ENCODE data around the gene TTLL3.

The TTLL3 gene

GRCh38 chr3:9878700-9879099 is 68.6 kb downstream of the TTLL3 start:
- no peak for DNase-seq (ENCODE audit: low read depth)
- H3K4me3 ChIP-seq (ENCODE audit: control insufficient read depth, low read depth, low read length), result no peak overlapping the region
- no peak for TF ChIP-seq CTCF (IDR thresholded peaks at IDR 0.05; ENCODE audit: control insufficient read depth, insufficient read depth, low read depth, low read length, missing control alignments)

- no peak for DNase-seq (ENCODE audit: low read depth)
- no peak for TF ChIP-seq CTCF (IDR thresholded peaks at IDR 0.05; ENCODE audit: control insufficient read depth, insufficient read depth, low read depth, low read length, missing control alignments)
- no peak within 1 kb of the TSS for H3K4me3 ChIP-seq (ENCODE audit: control insufficient read depth, low read depth, low read length)
Observed at GRCh38 chr3:9879830-9880549, 69.9 kb downstream of the TTLL3 start, which contains the start of gene CIDEC. Gene CIDEC, minus strand, starts transcription at chr3:9880253. Its CDS starts 1,767 bp downstream, at chr3:9878486.

- H3K4me3 ChIP-seq (ENCODE audit: control insufficient read depth, low read depth, low read length), result no peak overlapping the region
- DNase-seq (ENCODE audit: low read depth), result no peak
- TF ChIP-seq CTCF (IDR thresholded peaks at IDR 0.05; ENCODE audit: control insufficient read depth, insufficient read depth, low read depth, low read length, missing control alignments), result no peak
Observed at GRCh38 chr3:9881441-9881840, 71.4 kb downstream of the TTLL3 start.

- H3K4me3 ChIP-seq (ENCODE audit: control insufficient read depth, low read depth, low read length), result no peak overlapping the region
- no peak for TF ChIP-seq CTCF (IDR thresholded peaks at IDR 0.05; ENCODE audit: control insufficient read depth, insufficient read depth, low read depth, low read length, missing control alignments)
Observed at GRCh38 chr3:9883706-9884554, 73.9 kb downstream of the TTLL3 start.

GRCh38 chr3:9884555-9885165 is 74.6 kb downstream of the TTLL3 start:
- no peak overlapping the region for H3K4me3 ChIP-seq (ENCODE audit: control insufficient read depth, low read depth, low read length)
- peak; percentile 61 for DNase-seq (ENCODE audit: low read depth)
- TF ChIP-seq CTCF (IDR thresholded peaks at IDR 0.05; ENCODE audit: control insufficient read depth, insufficient read depth, low read depth, low read length, missing control alignments), result no peak

More at GRCh38 chr3:9883706-9884554, 73.9 kb downstream of the TTLL3 start:
- peak; percentile 37 for DNase-seq (ENCODE audit: low read depth)
